Psoas muscle (tissue), 8 donors: Measurements from ENCODE around the gene SLC22A17. TPM values are rescaled to one million over a fixed set of nuclear protein-coding genes. Genes with fewer than 3 reads are reported as not detected.
A peak's percentile ranks its signal among the peaks of the same experiment; 100 is the strongest.

Experiments
- ATAC-seq, 4 donors: fragments of 200-7000 bp; cut with Tn5 transposase; one replicate each; pipeline ENCODE4 v1.9.1; 2020; ENCODE audit warnings: moderate library complexity in 3 of 4, mild to moderate bottlenecking in 2 of 4
- DNase-seq, 2 donors: peaks; one replicate each; pipeline ENCODE4 v3.0.0-alpha.2; 2020
- H3K27ac ChIP-seq: fragments of 200-600 bp; one replicate; pipeline ENCODE4 v1.8.0; 2022
- H3K27me3 ChIP-seq, 3 donors: fragments of 200-600 bp in 1 of 3; one replicate each; pipeline versions ENCODE4 v1.6.1 to v1.8.0; 2013 to 2022; ENCODE audit warnings: low read length in 2 of 3, mild to moderate bottlenecking in 2 of 3, moderate library complexity in 1 of 3; ENCODE audit not compliant: insufficient read depth in 3 of 3
- H3K36me3 ChIP-seq, 2 donors: fragments of 200-600 bp in 1 of 2; one replicate each; pipeline versions ENCODE4 v1.6.1 to v1.8.0; 2013 to 2022; ENCODE audit warnings: low read depth in 1 of 2, mild to moderate bottlenecking in 1 of 2, moderate library complexity in 1 of 2; ENCODE audit not compliant: insufficient read depth in 1 of 2
- H3K4me1 ChIP-seq: fragments of 200-600 bp; one replicate; pipeline ENCODE4 v1.8.0; 2022
- H3K4me3 ChIP-seq: fragments of 200-600 bp; one replicate; pipeline ENCODE4 v1.8.0; 2022; ENCODE audit warnings: mild to moderate bottlenecking
- H3K9me3 ChIP-seq: fragments of 200-600 bp; one replicate; pipeline ENCODE4 v1.8.0; 2022
- WGBS, 3 donors: extraction: QIAGEN DNeasy Blood & Tissue Kit; methylation state at CpG; one replicate each; pipeline versions ENCODE4 v1.1.6 to v1.1.7; 2013; 5-methylcytosine and 5-hydroxymethylcytosine counted together
- intact Hi-C, 2 donors: fragments of 100-400 bp; cut with DNase I; formaldehyde crosslinking; loops; one replicate each; pipeline versions ENCODE4 v1.11.0 to v1.14.2; 2022
- polyA plus RNA-seq, 3 donors: library from polyadenylated mRNA; stranded (reverse); fragments of 200-250 nt; gene quantifications; one replicate each; pipeline ENCODE4 v1.2.3, GENCODE V29; 2013
- total RNA-seq, 4 donors: library from RNA; stranded (reverse); fragmentation: NEBNext Ultra II Directional in 2 of 4; extraction: Animal tissue kit (Norgen Biotek cat#: 25700) in 2 of 4; gene quantifications; one replicate each; pipeline versions ENCODE4 v1.2.1 to v1.2.4, GENCODE V29; 2021 to 2023
- TF ChIP-seq, protein P1 (sequence below): fragments of 200-600 bp; IDR thresholded peaks from one replicate; pipeline ENCODE4 v1.8.0; 2022; ENCODE audit warnings: antibody characterized with exemption
- donor health status: healthy with polysubstance abuse.
- donor health status: DM: no; HTN: no; CAD: no; lungs with moderate emphysema.
- donor health status: Bipolar disorder and iron deficiency.
- donor health status: healthy.
- donor health status: DM: yes; HTN: yes; CAD: no.
- donor health status: DM: no; HTN: no; CAD: no.
- donor health status: DM: no; HTN: no; CAD: no.
- donor health status: DM: yes; HTN: yes; CAD: no.

SLC22A17 gene
- total and polyA plus RNA-seq, 7 donors, result 0.95 to 6.3 (median 1.4) TPM

DNA sequence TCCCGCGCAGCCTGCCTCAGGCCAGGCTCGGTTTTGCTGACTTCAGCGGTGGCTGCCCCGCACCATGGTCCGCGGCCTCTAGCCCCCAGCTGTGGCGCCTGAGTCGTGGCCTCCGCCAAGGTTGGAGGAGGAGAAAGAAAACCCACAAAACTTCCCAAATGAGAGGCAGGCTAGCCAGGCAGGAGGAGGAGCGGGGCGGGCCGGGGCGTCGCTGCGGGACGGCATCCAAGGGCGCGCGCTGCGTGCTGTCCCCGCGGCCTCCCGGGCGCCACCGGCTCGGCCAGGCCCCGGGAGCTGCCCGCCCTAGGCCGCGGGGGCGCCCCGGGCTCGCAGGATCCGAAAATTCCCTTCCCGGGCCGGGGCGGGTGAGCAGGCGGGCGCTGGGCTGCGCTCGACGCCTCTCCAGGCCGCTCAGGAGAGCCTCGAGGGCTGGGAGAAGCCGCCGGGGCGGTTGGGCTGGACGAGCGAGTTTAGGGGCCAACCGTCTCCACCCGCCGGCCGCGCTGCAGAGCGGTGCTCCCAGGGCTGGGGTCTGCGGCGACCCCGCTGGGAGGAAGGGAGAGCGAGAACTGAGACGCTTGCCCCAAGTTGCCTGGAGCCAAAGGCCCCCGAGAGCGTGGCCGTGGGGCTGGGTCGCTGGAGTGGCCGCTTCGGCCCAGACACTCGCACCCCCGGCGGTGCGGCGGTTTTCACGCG is 12.5 kb upstream of the SLC22A17 start, which contains the start of gene EFS:
Gene EFS (minus strand): TSS at position 137 of the 696 bp plus-strand sequence. CDS start 147 bp downstream, outside the sequence.
- intact Hi-C loops, result no loop called here
- peak within 1 kb of the TSS; percentile 61 for H3K27ac ChIP-seq
- TF ChIP-seq, protein P1, sequence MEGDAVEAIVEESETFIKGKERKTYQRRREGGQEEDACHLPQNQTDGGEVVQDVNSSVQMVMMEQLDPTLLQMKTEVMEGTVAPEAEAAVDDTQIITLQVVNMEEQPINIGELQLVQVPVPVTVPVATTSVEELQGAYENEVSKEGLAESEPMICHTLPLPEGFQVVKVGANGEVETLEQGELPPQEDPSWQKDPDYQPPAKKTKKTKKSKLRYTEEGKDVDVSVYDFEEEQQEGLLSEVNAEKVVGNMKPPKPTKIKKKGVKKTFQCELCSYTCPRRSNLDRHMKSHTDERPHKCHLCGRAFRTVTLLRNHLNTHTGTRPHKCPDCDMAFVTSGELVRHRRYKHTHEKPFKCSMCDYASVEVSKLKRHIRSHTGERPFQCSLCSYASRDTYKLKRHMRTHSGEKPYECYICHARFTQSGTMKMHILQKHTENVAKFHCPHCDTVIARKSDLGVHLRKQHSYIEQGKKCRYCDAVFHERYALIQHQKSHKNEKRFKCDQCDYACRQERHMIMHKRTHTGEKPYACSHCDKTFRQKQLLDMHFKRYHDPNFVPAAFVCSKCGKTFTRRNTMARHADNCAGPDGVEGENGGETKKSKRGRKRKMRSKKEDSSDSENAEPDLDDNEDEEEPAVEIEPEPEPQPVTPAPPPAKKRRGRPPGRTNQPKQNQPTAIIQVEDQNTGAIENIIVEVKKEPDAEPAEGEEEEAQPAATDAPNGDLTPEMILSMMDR, result no peak
- ATAC-seq (peak; percentile 31 to 64 (median 44)), DNase-seq (peak in 1 of 2 donors; percentile 58)
- no peaks in the 10 kb centered on the region for H3K9me3 ChIP-seq
- H3K36me3 ChIP-seq, result no peaks in the 10 kb centered on the region
- WGBS, 3 donors, result 3 to 10% (median 6%) methylated on average over 43 to 74 of the region's 74 CpGs
- H3K27me3 ChIP-seq, result peaks cover 0 to 33% (median 7%) of the 10 kb centered on the region in 3 donors
- no peaks in the 10 kb centered on the region for H3K4me1 ChIP-seq
- peak within 1 kb of the TSS; percentile 65 for H3K4me3 ChIP-seq

DNA sequence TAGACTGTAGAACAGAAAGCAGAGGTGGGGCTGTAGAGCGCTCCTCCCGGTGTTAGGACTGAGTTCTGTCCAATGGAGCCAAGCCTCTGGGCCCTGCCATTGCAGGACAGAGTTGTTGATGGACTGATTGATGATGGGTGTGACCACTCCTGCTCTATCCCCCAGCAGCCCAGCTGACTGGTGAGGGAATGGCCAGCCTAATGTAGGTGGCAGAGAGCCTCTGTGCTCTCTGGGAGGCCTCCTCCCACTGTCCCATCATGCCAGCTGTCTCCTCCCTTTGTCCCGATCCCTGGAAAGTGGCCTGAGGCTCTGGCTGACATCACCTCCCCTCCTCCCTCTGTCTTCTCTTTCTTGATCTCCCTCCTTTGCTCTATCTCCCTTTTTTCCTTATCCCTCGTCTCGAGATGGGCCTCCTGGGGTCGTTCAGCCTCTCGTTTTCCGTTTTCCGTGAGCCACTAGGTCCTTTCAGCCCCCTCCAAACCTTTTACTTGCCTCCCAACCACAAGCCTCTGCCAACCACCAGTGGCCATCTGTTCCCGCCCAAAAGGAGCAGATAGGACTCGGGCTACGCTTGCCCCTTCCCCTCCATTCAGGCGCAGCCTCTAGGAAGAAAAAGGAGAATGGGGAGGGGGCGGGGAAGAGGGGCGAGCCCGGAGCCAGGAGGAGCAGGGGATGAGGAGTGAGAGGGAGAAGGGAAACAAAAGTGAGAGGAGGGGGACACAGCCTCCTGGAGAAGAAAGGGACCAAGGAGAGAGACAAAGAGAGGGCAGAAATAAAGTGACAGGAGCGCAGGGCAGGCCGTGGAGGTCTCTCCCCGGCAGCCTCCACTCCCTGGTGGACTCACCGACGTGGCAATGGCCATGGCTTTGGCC is 11.7 kb upstream of the SLC22A17 start:
- Histone ChIP-seq H3K36me3 (no peaks in the 10 kb centered on the region), H3K4me1 (no peaks in the 10 kb centered on the region), H3K27me3 (peaks cover 0 to 33% (median 7%) of the 10 kb centered on the region in 3 donors), H3K4me3 (peak overlapping the region; percentile 65), H3K9me3 (no peaks in the 10 kb centered on the region), H3K27ac (peak overlapping the region; percentile 61)
- TF ChIP-seq, protein P1, result no peak
- ATAC-seq (peak in 3 of 4 donors; percentile 20 to 46 (median 27)), DNase-seq (peak in 1 of 2 donors; percentile 43)
- intact Hi-C loops, result no loop called here
- WGBS, 3 donors, result 24 to 27% (median 25%) methylated on average over 17 to 21 of the region's 21 CpGs

DNA sequence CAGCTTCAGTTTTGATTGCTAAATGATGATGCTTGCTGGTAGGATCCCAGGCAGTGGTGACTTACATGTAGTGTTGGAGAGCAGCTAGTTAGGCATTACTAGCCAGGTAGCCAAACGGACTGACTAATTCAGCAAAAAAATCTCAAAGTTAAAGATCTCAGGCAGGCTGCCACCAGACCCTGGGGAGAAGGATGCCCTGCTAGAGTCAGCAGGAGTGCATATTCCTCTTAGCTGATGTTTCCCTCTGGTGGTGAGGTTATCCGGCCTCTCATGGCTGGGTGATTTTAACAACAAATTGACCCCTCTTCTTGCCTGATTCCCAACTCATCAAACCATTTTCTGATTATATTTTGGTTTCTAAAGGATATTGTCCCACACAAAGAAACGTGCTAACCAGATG is 9.5 kb upstream of the SLC22A17 start:
- Histone ChIP-seq H3K27me3 (peaks cover 0 to 33% (median 7%) of the 10 kb centered on the region in 3 donors), H3K27ac (no peak overlapping the region), H3K4me1 (no peaks in the 10 kb centered on the region), H3K36me3 (no peaks in the 10 kb centered on the region), H3K9me3 (no peaks in the 10 kb centered on the region), H3K4me3 (no peak overlapping the region)
- WGBS, 3 donors, result 54 to 75% (median 56%) methylated on average over 3 of the region's 3 CpGs
- TF ChIP-seq, protein P1, result no peak
- no peak for DNase-seq
- ATAC-seq, result no peak
- intact Hi-C loops, result no loop called here

DNA sequence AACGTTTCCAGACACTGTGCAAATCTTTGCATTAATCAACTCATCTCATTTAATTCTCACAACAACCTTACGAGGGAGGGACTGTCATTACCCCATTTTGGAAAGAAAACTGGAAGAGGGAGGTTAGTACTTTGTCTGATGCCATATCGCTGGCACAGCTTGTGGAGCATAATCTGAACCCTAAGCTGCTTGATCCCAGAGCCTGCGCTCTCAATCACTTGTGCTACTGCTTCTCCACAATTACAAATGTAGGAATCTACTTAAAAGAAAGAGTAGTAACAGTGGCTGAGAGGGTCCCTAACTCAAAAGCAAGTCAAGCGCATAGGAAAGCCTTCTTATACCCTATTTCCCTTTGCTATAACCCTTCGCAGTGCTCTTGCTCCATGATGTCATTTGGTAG is 9.1 kb upstream of the SLC22A17 start:
- H3K27ac ChIP-seq, result no peak overlapping the region
- H3K9me3 ChIP-seq, result no peaks in the 10 kb centered on the region
- H3K36me3 ChIP-seq, result no peaks in the 10 kb centered on the region
- ATAC-seq (no peak), DNase-seq (no peak)
- peaks cover 0 to 31% (median 7%) of the 10 kb centered on the region in 3 donors for H3K27me3 ChIP-seq
- WGBS, 3 donors, result 78 to 88% (median 78%) methylated on average over 6 of the region's 6 CpGs
- H3K4me3 ChIP-seq, result no peak overlapping the region
- no peaks in the 10 kb centered on the region for H3K4me1 ChIP-seq
- intact Hi-C loops, result no loop called here
- TF ChIP-seq, protein P1, result no peak
